HG02642 (cell line): ENCODE results near the gene DHX9.
"Not testable (repeated sequence)": the region's sequence is repeated elsewhere in the genome, so short reads cannot be mapped to it uniquely, and the experiment has no call there.

Experiments
- ATAC-seq: cut with Tn5 transposase; IDR thresholded peaks from one replicate; pipeline ENCODE4 v1.9.1; 2021; ENCODE audit warnings: mild to moderate bottlenecking; ENCODE audit not compliant: unreplicated experiment, poor library complexity

The DHX9 gene

DNA sequence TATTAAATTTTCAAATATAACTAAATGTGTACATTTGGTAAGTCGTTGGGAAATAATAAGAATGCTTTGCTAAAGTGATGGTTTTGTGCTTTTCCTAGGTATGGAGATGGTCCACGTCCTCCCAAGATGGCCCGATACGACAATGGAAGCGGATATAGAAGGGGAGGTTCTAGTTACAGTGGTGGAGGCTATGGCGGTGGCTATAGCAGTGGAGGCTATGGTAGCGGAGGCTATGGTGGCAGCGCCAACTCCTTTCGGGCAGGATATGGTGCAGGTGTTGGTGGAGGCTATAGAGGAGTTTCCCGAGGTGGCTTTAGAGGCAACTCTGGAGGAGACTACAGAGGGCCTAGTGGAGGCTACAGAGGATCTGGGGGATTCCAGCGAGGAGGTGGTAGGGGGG lies 47.8 kb downstream of the DHX9 start:
- no peak for ATAC-seq

DNA sequence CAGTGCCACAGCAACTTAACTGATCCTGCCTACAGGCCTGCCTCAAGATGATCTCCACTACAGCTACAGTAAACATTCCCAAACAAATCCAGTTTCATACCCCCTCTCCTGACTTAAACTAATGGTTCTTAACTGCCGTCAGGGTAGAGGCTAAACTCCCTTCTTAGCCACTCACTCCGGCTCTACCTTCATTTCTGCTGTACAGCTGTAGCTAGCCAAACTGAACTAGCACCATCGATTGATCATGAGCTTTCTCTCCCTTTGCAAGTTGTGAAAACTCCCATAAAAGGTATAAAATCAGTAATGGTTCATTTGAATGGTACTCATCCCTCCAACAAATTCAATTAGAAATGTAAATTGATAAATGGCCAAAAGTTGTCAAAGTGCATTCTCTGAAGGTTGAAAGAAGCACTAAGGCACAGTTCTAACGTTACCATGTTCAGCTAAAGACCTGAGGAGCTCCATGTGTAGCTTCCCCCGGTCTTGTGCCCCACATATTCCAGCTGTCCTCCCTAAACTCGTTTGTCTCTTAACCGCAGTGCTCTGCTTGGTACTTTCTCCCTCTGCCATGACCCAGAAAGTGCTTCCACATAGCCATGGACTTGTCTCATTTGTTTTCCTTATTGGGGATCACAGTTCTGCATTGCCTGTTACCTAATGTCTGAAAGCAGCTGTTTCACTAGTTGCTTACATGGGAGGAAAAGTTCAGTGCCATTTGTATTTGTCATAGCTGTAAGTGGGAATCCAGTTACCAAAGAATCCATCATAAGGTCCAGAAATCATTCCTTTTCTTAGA lies 49.8 kb downstream of the DHX9 start:
- no peak for ATAC-seq

DNA sequence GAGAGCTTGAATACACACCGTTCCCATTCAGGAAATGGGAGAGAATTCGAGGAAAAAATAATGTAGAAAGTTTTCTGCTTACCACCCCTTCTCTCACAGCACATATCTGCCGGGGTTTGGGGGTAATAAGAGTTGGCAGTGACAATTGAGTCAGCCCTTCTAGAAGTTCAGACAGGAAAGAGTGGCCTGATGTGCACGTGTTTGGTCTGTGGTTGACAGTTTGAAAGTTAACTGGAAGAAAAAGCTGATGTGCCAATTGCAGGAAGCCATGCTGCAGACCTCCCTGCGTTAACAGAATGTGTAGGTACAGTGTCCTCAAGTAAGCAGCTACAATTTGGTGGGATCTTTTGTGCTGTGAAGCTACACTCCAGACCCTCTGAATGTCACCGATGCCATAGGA lies 50.9 kb downstream of the DHX9 start:
- no peak for ATAC-seq

DNA sequence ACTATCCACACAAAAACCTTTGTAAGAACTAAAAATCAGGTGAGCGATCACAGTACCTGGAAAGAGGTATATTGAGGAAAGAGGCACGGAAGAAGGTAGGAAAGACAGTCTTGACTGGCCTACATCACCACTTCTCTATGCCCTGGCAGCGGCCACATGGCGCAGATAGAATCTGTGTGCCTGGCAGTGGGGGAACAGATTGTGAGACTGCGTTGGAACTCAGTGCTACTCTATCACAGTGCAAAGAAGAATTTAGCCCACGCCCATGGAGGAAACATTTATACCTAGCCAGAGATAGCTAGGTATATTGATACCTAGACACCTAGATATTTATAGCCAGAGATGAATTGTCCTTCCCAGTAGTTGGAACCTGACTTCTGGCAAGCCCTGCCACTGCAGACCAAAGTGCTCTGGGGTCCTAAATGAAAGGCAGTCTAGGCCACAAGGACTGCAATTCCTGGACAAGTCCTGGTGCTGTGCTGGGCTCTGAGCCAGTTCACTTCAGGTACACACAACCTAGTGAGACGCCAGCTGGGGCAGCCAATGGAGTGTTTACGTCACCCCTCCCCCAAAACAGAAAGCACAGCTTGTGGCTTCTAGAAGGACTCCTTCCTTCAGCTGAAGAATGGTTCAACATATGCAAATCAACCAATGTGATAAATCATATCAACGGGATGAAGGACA lies 51.9 kb downstream of the DHX9 start:
- ATAC-seq = no peak

DNA sequence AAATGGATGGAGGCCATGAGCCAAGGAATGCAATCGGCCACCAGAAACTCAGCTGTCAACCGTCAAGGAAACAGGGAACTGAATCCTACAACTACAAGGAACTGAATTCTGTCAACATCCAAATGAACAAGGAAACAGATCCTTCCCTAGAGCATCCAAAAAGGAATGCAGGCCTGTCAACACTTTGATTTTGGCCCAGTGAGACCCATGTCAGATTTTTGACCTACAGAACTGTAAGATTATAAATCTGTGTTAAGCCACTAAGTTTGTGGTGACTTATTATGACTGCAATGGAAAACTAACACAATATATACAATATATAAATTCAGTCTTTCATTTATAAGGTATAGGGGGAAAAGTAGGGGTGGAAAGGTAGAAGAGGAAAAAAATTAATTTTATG lies 58.5 kb downstream of the DHX9 start:
- no peak for ATAC-seq

DNA sequence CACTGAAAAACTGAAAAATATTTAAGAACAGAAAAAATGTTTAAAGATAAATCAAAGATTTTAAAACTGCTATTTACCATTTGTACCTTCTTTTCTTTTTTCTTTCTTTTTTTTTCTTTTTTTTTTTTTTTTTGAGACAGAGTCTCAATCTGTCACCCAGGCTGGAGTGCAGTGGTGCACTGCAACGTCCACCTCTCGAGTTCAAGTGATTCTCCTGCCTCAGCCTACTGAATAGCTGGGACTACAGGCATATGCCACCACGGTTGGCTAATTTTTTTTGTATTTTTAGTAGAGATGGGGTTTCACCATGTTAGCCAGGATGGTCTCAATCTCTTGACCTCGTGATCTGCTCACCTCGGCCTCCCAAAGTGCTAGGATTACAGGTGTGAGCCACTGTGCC lies 62.8 kb downstream of the DHX9 start:
- not testable (repeated sequence) for ATAC-seq

DNA sequence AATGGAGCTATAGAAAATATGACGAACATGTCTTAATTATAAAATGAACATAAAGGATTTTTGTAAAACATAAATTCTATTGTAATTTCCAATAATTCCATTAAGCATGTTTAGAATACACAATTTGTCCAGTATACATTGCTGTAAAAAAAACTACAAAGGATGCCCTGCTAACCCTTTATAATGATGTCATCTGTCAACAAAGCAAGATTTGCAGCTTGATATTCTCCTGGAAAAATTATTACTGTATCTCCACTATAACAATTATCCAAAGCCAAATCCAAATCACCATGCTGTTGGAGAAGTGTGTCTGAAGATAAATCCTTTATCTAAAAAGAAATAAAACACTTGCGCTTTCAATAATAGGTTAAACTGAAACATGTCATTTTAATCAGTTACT lies 66.2 kb downstream of the DHX9 start:
- ATAC-seq = no peak

DNA sequence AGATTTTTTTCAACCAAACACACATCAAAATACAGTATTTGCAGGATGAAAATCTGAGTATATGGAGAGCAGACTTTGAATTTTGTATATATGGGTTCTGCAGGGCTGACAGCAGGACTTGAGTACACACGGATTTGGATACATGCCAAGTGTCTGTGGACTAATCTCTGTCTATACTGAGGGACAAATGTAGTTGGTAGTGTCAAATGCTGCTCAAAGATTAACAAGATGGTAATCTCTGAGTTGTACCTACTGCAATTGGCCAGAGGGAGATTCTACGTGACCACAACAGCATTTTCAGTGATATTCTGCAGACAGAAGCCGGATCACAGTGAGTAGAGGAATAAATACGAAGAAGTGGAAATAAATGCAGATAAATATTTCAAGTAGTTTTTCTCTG lies 70.4 kb downstream of the DHX9 start:
- no peak for ATAC-seq

DNA sequence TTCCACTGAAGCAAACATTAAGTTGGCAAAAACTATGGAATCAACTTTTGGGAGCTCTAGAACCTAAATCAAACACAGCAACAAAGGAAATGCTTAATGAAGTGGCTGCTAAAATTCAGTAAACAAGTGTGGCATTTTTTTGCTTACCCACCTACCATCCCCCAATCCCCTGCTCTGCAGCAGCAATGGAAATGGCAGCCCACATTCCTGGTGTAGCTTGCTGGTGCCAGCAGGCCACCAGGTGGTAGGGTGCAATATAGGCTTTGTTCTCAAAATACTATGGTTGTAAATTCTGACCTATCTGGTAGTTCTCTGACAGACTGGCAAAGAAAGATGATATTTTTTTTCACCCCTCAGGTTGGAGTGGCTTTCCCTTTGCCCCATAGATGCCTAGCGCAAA lies 71.0 kb downstream of the DHX9 start:
- no peak for ATAC-seq

DNA sequence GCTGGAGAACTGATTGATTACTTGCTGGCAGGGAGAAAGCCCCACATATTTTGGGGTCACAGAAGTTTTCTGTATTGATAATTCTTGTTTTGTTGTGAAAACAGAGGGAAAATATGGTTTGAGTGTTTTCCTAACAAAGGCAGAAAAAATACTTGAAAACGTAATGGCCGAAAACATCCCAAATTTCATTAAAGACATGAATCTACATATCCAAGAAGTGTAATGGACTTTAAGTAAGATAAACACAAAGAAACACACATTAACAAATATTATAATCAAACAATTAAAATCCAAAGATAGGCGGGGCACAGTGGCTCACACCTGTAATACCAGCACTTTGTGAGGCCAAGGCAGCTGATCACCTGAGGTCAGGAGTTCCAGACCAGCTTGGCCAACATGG lies 74.3 kb downstream of the DHX9 start:
- no peak for ATAC-seq

DNA sequence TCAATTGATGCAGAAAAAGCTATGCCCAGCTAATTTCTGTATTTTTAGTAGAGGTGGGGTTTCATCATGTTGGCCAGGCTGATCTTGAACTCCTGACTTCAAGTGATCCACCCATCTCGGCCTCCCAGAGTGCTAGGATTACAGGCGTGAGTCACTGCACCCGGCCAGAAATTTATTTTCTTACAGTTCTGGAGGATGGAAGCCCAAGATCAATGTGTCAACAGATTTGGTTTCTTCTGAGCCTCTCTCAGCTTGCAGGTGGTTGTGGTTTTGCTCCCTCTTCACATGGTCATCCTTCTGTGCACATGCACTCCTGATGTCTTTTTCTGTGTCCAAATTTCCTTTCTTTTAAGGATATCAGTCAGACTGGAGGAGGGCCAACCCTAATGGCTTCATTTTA lies 78.2 kb downstream of the DHX9 start:
- ATAC-seq = no peak

DNA sequence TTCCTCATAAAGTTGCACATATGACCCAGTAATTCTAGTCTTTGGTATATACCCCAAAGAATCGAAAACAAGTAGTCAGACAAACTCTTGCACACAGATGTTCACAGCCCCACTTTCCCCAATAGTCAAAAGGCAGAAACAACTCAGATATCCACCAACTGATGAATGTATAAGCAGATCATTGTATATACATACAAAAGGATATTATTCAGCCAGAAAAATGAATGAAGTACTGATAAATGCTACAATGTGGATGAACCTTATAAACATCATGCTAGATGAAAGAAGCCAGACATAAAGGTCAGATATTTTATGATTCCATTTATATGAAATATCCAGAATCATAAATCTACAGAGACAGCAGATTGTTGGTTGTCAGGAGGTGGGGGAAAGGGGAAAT lies 86.5 kb downstream of the DHX9 start:
- ATAC-seq = no peak

DNA sequence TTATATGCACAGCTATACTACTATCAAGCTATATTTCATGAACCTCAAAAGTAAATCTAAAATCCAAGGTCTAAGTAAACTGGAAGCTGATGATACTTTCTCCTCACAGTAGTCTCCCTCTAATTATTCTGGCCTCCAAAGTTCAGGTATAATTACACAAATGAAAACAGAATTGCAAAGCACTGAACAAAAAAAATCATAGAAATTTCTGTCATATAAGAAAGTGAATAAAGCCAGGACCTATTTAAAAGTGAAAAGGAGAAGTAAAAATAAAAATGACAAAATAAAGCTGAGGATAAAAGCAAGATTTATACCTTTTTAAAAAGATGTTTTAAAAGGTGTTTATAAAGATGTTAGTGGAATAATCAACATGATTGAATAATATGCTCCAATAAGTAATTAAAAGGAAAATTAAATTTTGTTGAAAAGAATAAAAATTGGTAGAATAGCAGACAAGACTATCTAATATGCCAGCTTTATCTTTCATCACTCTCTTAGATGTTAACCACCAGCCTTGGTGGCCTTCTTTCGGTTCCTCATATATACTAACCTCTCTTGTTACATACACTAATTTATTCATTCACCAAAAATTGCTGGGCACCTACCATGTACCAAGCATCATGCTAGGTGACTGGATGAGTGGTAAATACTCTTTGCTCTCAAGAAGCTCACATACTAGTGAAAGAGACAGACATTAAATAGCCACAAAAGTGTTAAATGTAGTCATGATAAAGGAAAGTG lies 88.7 kb downstream of the DHX9 start:
- no peak for ATAC-seq

DNA sequence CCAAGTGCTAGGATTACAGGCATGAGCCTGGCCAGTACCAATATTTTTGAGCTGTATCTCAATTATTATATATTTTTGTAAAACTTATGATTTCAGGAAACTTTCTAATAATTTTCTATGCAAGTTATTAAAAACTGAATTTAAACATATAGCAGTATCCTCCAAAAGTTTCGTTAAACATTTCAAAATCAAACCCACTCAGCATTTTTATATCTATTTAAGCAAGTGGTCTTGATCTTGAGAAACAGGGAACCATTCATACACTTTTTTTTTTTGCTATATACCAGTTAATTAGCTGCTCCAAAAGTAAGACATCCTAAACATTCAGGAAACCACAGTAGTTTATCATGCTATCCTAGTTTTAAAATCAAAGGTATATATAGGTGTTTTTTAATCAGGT lies 91.8 kb downstream of the DHX9 start:
- ATAC-seq = no peak

DNA sequence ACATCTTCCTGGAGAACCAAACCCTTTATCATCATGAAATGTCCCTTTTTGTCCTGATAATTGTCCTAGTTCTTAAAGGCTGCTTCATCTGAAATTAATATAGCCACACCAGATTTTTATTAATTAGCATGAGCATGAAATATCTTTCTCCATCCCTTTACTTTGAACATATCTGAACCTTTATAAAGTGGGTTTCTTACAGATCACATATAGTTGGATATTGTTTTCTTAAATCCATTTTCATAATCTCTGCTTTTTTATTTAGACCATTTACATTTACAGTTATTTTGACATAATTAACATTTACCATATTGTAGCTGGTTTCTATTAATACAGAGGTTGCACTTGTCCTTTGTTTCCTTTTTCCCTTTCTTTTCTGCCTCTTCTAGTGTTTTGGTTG lies 96.6 kb downstream of the DHX9 start:
- no peak for ATAC-seq
